B cell (primary cell): Measurements from ENCODE around the gene HAUS7.

ENCODE experiments used
- CTCF ChIP-seq: fragments of 200-600 bp; IDR thresholded peaks from one replicate; pipeline ENCODE4 v1.8.0; 2022; ENCODE audit warnings: antibody characterized with exemption, mild to moderate bottlenecking
- EZH2 ChIP-seq: IDR thresholded peaks from 2 replicates; pipeline ENCODE4 v1.6.1; 2012; ENCODE audit warnings: borderline replicate concordance, low read depth, mild to moderate bottlenecking, moderate library complexity, low read length; ENCODE audit not compliant: insufficient read depth, poor library complexity, severe bottlenecking

GRCh38 chrX:153411988-153412574, 58.3 kb downstream of the HAUS7 start:
- TF ChIP-seq CTCF (no peak), EZH2 (no peak)
